OCI-LY7 (cell line): ENCODE measurements around the gene SHMT1. TPM values are rescaled to one million over a fixed set of nuclear protein-coding genes. Genes with fewer than 3 reads are reported as not detected.
"Not testable (repeated sequence)": the region's sequence is repeated elsewhere in the genome, so short reads cannot be mapped to it uniquely, and the experiment has no call there.

Source experiments
- BruUV-seq: library from RNA; stranded (reverse); fragments of 400-500 nt; replicated peaks from 2 replicates; lab custom pipeline; 2021; lab: Mats Ljungman, UMichigan
- CTCF ChIA-PET: fragments of 300-600 bp; sonication (Branson Sonifier 250); formaldehyde crosslinking; loops from one replicate; lab custom pipeline; 2022; ENCODE audit warnings: antibody characterized with exemption; ENCODE audit not compliant: unreplicated experiment; lab: Charles Lee
- POLR2A ChIA-PET: fragments of 300-600 bp; sonication (Branson Sonifier 250); formaldehyde crosslinking; loops from one replicate; lab custom pipeline; 2022; ENCODE audit warnings: antibody characterized with exemption; lab: Charles Lee
- DNase-seq: peaks from one replicate; pipeline ENCODE4 v3.0.0-alpha.2; 2015; ENCODE audit warnings: low spot score
- H2AFZ ChIP-seq: fragments of 200-600 bp; sonication (generic), shearing (Covaris generic); 2 replicates; pipeline ENCODE4 v1.6.1; 2014; ENCODE audit warnings: mild to moderate bottlenecking, antibody characterized with exemption, low read length, moderate library complexity
- H3K27ac ChIP-seq: fragments of 200-600 bp; sonication (generic); 2 replicates; pipeline ENCODE4 v1.5.1; 2014; ENCODE audit warnings: mixed run types, low read depth, mild to moderate bottlenecking, moderate library complexity, low read length, inconsistent platforms; ENCODE audit not compliant: poor library complexity, severe bottlenecking
- H3K36me3 ChIP-seq: fragments of 200-600 bp; sonication (generic); 2 replicates; pipeline ENCODE4 v1.6.1; 2014; ENCODE audit warnings: mild to moderate bottlenecking, antibody characterized with exemption, low read length, moderate library complexity, mixed read lengths; ENCODE audit not compliant: insufficient read depth
- H3K4me1 ChIP-seq: fragments of 200-600 bp; sonication (generic); 2 replicates; pipeline ENCODE4 v1.5.1; 2014; ENCODE audit warnings: mild to moderate bottlenecking, low read length; ENCODE audit not compliant: insufficient read depth, poor library complexity, severe bottlenecking
- H3K4me2 ChIP-seq: fragments of 200-600 bp; sonication (generic); 2 replicates; pipeline ENCODE4 v1.6.1; 2014; ENCODE audit warnings: mild to moderate bottlenecking, low read length
- H3K4me3 ChIP-seq: fragments of 200-600 bp; sonication (generic); 2 replicates; pipeline ENCODE4 v1.5.1; 2014; ENCODE audit warnings: mild to moderate bottlenecking, low read depth, low read length; ENCODE audit not compliant: poor library complexity, severe bottlenecking
- H3K79me2 ChIP-seq: fragments of 200-600 bp; sonication (generic); 2 replicates; pipeline ENCODE4 v1.6.1; 2016; ENCODE audit warnings: low read depth, mild to moderate bottlenecking, low read length, moderate library complexity, mixed read lengths; ENCODE audit not compliant: insufficient read depth
- H3K9me2 ChIP-seq: fragments of 200-600 bp; sonication (generic); 2 replicates; pipeline ENCODE4 v1.6.1; 2016; ENCODE audit warnings: mild to moderate bottlenecking, low read length, mixed read lengths; ENCODE audit not compliant: insufficient read depth
- H3K9me3 ChIP-seq: fragments of 200-600 bp; sonication (generic); 2 replicates; pipeline ENCODE4 v1.6.1; 2014; ENCODE audit warnings: mild to moderate bottlenecking, mixed run types, low read length, mixed read lengths
- H4K20me1 ChIP-seq: fragments of 200-600 bp; sonication (generic); 2 replicates; pipeline ENCODE4 v1.6.1; 2014; ENCODE audit warnings: mild to moderate bottlenecking, antibody characterized with exemption, low read length, moderate library complexity, mixed read lengths; ENCODE audit not compliant: insufficient read depth
- CTCF ChIP-seq: fragments of 200-600 bp; sonication (generic); conservative IDR thresholded peaks from 2 replicates; pipeline ENCODE4 v1.5.1; 2014; ENCODE audit warnings: mild to moderate bottlenecking, antibody characterized with exemption, low read length, moderate library complexity, mixed read lengths
- EZH2phosphoT487 ChIP-seq: fragments of 200-600 bp; sonication (generic); IDR thresholded peaks from 2 replicates; pipeline ENCODE4 v1.6.1; 2018; ENCODE audit warnings: low read depth, borderline replicate concordance, mild to moderate bottlenecking, mixed run types, antibody characterized with exemption, low read length, moderate library complexity, mixed read lengths
- intact Hi-C: fragments of 100-400 bp; cut with micrococcal nuclease; formaldehyde crosslinking; loops from one replicate; pipeline ENCODE4 v1.10.0; 2022; ENCODE audit not compliant: unreplicated experiment
- total RNA-seq, 2 experiments: library from RNA; depleted of rRNA in 1 of 2; stranded (reverse); fragments of >200 nt in 1 of 2; shearing (Covaris generic) in 1 of 2; gene quantifications; 2 replicates each; pipeline ENCODE4 v1.2.3, GENCODE V29; 2014 to 2022

Gene SHMT1
- total RNA-seq, 2 experiments from 2014 or later: 66.5 to 101 TPM

DNA sequence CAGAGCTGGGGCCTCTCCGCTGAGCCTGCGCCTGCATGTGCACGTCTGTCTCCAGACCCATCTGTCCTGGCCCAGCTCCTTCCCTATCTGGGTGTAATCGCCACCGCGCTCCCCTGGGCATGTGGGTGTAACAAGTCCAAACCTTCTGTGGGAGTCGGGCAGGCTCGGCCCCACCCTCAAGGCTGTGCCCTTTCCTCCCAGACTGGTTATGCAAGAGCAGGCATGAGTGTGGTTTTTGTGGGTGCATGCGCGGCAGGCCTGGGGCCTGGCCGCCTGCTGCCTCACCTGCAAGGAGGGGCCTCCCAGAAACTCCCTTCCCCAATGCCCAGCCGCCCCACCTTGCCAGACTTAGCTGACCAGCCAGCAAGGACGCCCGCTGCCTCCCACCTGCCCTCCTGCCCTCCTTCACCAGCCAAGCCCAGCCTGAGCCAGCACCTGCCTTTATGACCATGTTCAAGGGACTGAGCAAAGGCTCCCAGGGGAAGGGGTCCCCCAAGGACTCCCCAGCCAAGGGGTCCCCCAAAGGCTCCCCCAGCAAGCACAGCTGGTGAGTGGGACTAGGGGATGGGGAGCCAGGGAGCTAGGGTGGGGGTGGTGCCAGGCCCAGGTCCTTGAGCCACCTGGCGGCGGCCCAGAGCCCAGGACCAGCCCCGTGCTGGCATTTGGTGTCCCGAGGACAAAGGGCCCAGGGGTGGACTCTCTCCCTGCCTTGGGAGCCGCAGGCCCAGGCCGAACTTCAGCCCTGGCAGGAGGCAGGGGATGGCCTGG lies 14.3 kb upstream of the SHMT1 start, which contains the start of gene EVPLL:
Gene EVPLL, plus strand, starts transcription at position 342 of the 768 bp plus-strand sequence. CDS start 3,160 bp downstream, outside the sequence.
- no peak for TF ChIP-seq EZH2phosphoT487
- no peak for TF ChIP-seq CTCF
- CTCF ChIA-PET: no interaction called here
- Histone ChIP-seq H3K4me3 (no peak within 1 kb of the TSS), H3K4me1 (no peaks in the 10 kb centered on the region), H4K20me1 (no peaks in the 10 kb centered on the region), H3K36me3 (no peaks in the 10 kb centered on the region), H3K9me2 (no peaks in the 10 kb centered on the region), H2AFZ (no peak within 1 kb of the TSS), H3K9me3 (no peaks in the 10 kb centered on the region), H3K79me2 (no peaks in the 10 kb centered on the region), H3K27ac (no peak within 1 kb of the TSS), H3K4me2 (no peak within 1 kb of the TSS)
- intact Hi-C loops: no loop called here
- BruUV-seq: no TSS peak
- no peak for DNase-seq
- POLR2A ChIA-PET: interaction anchor here (0.6 to 0.7 kb wide), 2 partner anchors 11 to 25 kb away, joined by 4 read pairs; no protein-coding TSS in a partner anchor

GRCh38 chr17:18374216-18374615 lies 10.9 kb upstream of the SHMT1 start:
- BruUV-seq: no TSS peak
- Histone ChIP-seq H3K4me1 (no peaks in the 10 kb centered on the region), H3K4me2 (no peak overlapping the region), H3K9me3 (no peaks in the 10 kb centered on the region), H3K4me3 (no peak overlapping the region), H2AFZ (no peak overlapping the region), H3K36me3 (no peaks in the 10 kb centered on the region), H4K20me1 (no peaks in the 10 kb centered on the region), H3K79me2 (no peaks in the 10 kb centered on the region), H3K9me2 (no peaks in the 10 kb centered on the region), H3K27ac (no peak overlapping the region)
- intact Hi-C loops: no loop called here
- TF ChIP-seq CTCF: no peak
- TF ChIP-seq EZH2phosphoT487: no peak
- ChIA-PET CTCF (no interaction called here), POLR2A (no interaction called here)
- no peak for DNase-seq

GRCh38 chr17:18373181-18373580 lies 9.8 kb upstream of the SHMT1 start:
- POLR2A ChIA-PET, BruUV-seq: not testable (repeated sequence)

More at GRCh38 chr17:18373181-18373580, 9.8 kb upstream of the SHMT1 start:
- H3K4me2 ChIP-seq, DNase-seq, H2AFZ ChIP-seq, H3K9me2 ChIP-seq, H3K4me3 ChIP-seq, CTCF ChIA-PET, H3K4me1 ChIP-seq, H3K36me3 ChIP-seq, H3K9me3 ChIP-seq, H4K20me1 ChIP-seq, H3K79me2 ChIP-seq, H3K27ac ChIP-seq, intact Hi-C loops: not testable (repeated sequence)
